T-helper 1 cell treated with Interleukin-12 subunit alpha and Interleukin-12 subunit beta and Interleukin-4 antibody, amounts not matched to agents 30 ng/mL and 1 ng/mL, for 36 hours (primary cell): ENCODE data around the gene NYNRIN. TPM values are rescaled to one million over a fixed set of nuclear protein-coding genes. Genes with fewer than 3 reads are reported as not detected.

Source experiments
- intact Hi-C: fragments of 100-400 bp; cut with micrococcal nuclease; formaldehyde crosslinking; loops from one replicate; pipeline ENCODE4 v1.15.1; 2024
- total RNA-seq: library from RNA; stranded (reverse); gene quantifications from 2 replicates; pipeline ENCODE4 v1.2.3, GENCODE V29; 2022

Gene NYNRIN
- total RNA-seq: 0.12 and 0.17 TPM in 2 replicates

GRCh38 chr14:24398653-24399446 lies at the start of gene NYNRIN:
Gene NYNRIN (plus strand): TSS chr14:24399003. CDS start chr14:24399247, 244 bp downstream.
- intact Hi-C loops: loop anchor here (5.0 kb wide), 1 partner anchor 47 kb away; no protein-coding TSS in a partner anchor

- intact Hi-C loops: loop anchor here (5.0 kb wide), 1 partner anchor 48 kb away; the partner anchor contains the start of gene NYNRIN
Observed at GRCh38 chr14:24349742-24350141, 49.1 kb upstream of the NYNRIN start.

GRCh38 chr14:24351517-24351916 lies 47.3 kb upstream of the NYNRIN start:
- intact Hi-C loops: loop anchor here (5.0 kb wide), 1 partner anchor 46 kb away; the partner anchor contains the start of gene NYNRIN

- intact Hi-C loops: loop anchor here (5.0 kb wide), 1 partner anchor 43 kb away; the partner anchor contains the start of gene NYNRIN
Observed at GRCh38 chr14:24353559-24354481, 45.0 kb upstream of the NYNRIN start.

- intact Hi-C loops: loop anchor here (5.0 kb wide), 1 partner anchor 43 kb away; the partner anchor contains the start of gene NYNRIN
Observed at GRCh38 chr14:24354482-24354825, 44.3 kb upstream of the NYNRIN start.

GRCh38 chr14:24355009-24355408 lies 43.8 kb upstream of the NYNRIN start:
- intact Hi-C loops: no loop called here

- intact Hi-C loops: no loop called here
Observed at GRCh38 chr14:24356208-24356607, 42.6 kb upstream of the NYNRIN start.

GRCh38 chr14:24360281-24360680 lies 38.5 kb upstream of the NYNRIN start:
- intact Hi-C loops: no loop called here

GRCh38 chr14:24361326-24361725 lies 37.5 kb upstream of the NYNRIN start:
- intact Hi-C loops: no loop called here

- intact Hi-C loops: no loop called here
Observed at GRCh38 chr14:24362241-24362960, 36.4 kb upstream of the NYNRIN start.

GRCh38 chr14:24363401-24363800 lies 35.4 kb upstream of the NYNRIN start:
- intact Hi-C loops: no loop called here

- intact Hi-C loops: loop anchor here (1.0 to 5.0 kb wide), 2 partner anchors 47 to 66 kb away; no protein-coding TSS in a partner anchor
Observed at GRCh38 chr14:24364841-24365240, 34.0 kb upstream of the NYNRIN start.

- intact Hi-C loops: loop anchor here (1.0 to 5.0 kb wide), 3 partner anchors 33 to 65 kb away; no protein-coding TSS in a partner anchor
Observed at GRCh38 chr14:24365600-24366412, 33.0 kb upstream of the NYNRIN start.

- intact Hi-C loops: loop anchor here (2.0 to 5.0 kb wide), 2 partner anchors 34 to 46 kb away; no protein-coding TSS in a partner anchor
Observed at GRCh38 chr14:24366413-24366720, 32.4 kb upstream of the NYNRIN start.

GRCh38 chr14:24366721-24367513 lies 31.9 kb upstream of the NYNRIN start:
- intact Hi-C loops: loop anchor here (2.0 to 5.0 kb wide), 2 partner anchors 34 to 45 kb away; no protein-coding TSS in a partner anchor

GRCh38 chr14:24367514-24368211 lies 31.1 kb upstream of the NYNRIN start, which contains the start of gene NFATC4:
Gene NFATC4 (plus strand): TSS chr14:24368184. CDS start chr14:24368341, 157 bp downstream.
- intact Hi-C loops: loop anchor here (2.0 to 5.0 kb wide), 2 partner anchors 35 to 45 kb away; no protein-coding TSS in a partner anchor

- intact Hi-C loops: loop anchor here (5.0 kb wide), 1 partner anchor 44 kb away; no protein-coding TSS in a partner anchor
Observed at GRCh38 chr14:24368212-24368561, 30.6 kb upstream of the NYNRIN start.

GRCh38 chr14:24368562-24369252 lies 30.1 kb upstream of the NYNRIN start:
- intact Hi-C loops: loop anchor here (5.0 kb wide), 1 partner anchor 44 kb away; no protein-coding TSS in a partner anchor
